Measurements from ENCODE around the gene PYDC2.

- TF ChIP-seq POLR2A (IDR thresholded peaks at IDR 0.05; ENCODE audit: control extremely low read depth in 1 of 2, low read depth in 2 of 2, low read length in 2 of 2) (no peak), CTCF (IDR thresholded peaks at IDR 0.05; ENCODE audit: control extremely low read depth in 1 of 3, insufficient read depth in 1 of 3, low read depth in 1 of 3, low read length in 3 of 3) (no peak), JUND (IDR thresholded peaks at IDR 0.05; ENCODE audit: low read length) (no peak), EP300 (IDR thresholded peaks at IDR 0.05; ENCODE audit: borderline replicate concordance in 1 of 2, low read depth in 2 of 2, low read length in 2 of 2) (no peak), RAD21 (IDR thresholded peaks at IDR 0.05 in 1 of 2, conservative IDR thresholded peaks at IDR 0.05 in 1 of 2; ENCODE audit: low read depth in 2 of 2, low read length in 2 of 2) (no peak), POLR2AphosphoS5 (IDR thresholded peaks at IDR 0.05; ENCODE audit: low read depth, low read length) (no peak)
- TF ChIP-seq, protein P1, sequence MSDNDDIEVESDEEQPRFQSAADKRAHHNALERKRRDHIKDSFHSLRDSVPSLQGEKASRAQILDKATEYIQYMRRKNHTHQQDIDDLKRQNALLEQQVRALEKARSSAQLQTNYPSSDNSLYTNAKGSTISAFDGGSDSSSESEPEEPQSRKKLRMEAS (IDR thresholded peaks at IDR 0.05): no peak
Measured at GRCh38 chr3:191473661-191474198, 12.8 kb downstream of the PYDC2 start.

Measured in H1 (cell line).